ENCODE data around the gene ZNF428. TPM values are rescaled to one million over a fixed set of nuclear protein-coding genes. Genes with fewer than 3 reads are reported as not detected.

Gene ZNF428
- total RNA-seq, 1 donor from 2014 or later: 32.3 TPM

- intact Hi-C loops (cut with micrococcal nuclease): no loop called here
- peak overlapping the region; percentile 99 for H3K27ac ChIP-seq (replicated peaks)
- DNase-seq: no peak
- no peaks in the 10 kb centered on the region for H3K9me3 ChIP-seq (replicated peaks)
- no peaks in the 10 kb centered on the region for H3K27me3 ChIP-seq (ENCODE audit: low read depth)
- H3K4me1 ChIP-seq: peaks cover 47% of the 10 kb centered on the region
- peak; percentile 52 for TF ChIP-seq CTCF (IDR thresholded peaks at IDR 0.05; ENCODE audit: borderline replicate concordance)
- peak overlapping the region; percentile 82 for H3K4me3 ChIP-seq
- H3K36me3 ChIP-seq: peaks cover 58% of the 10 kb centered on the region
Measured at GRCh38 chr19:43594710-43595604, 24.5 kb downstream of the ZNF428 start.

- Histone ChIP-seq H3K9me3 (replicated peaks) (no peaks in the 10 kb centered on the region), H3K27ac (replicated peaks) (peak overlapping the region; percentile 99), H3K27me3 (ENCODE audit: low read depth) (no peaks in the 10 kb centered on the region), H3K4me1 (peaks cover 47% of the 10 kb centered on the region), H3K36me3 (peaks cover 55% of the 10 kb centered on the region), H3K4me3 (peak overlapping the region; percentile 82)
- DNase-seq: no peak
- TF ChIP-seq CTCF (IDR thresholded peaks at IDR 0.05; ENCODE audit: borderline replicate concordance): no peak
- intact Hi-C loops (cut with micrococcal nuclease): no loop called here
Measured at GRCh38 chr19:43594081-43594697, 25.2 kb downstream of the ZNF428 start.

GRCh38 chr19:43592800-43593350 is 26.6 kb downstream of the ZNF428 start:
- no peak overlapping the region for H3K4me3 ChIP-seq
- H3K27me3 ChIP-seq (ENCODE audit: low read depth): no peaks in the 10 kb centered on the region
- DNase-seq: no peak
- peaks cover 42% of the 10 kb centered on the region for H3K4me1 ChIP-seq
- TF ChIP-seq CTCF (IDR thresholded peaks at IDR 0.05; ENCODE audit: borderline replicate concordance): no peak
- intact Hi-C loops (cut with micrococcal nuclease): no loop called here
- peaks cover 54% of the 10 kb centered on the region for H3K36me3 ChIP-seq
- H3K9me3 ChIP-seq (replicated peaks): no peaks in the 10 kb centered on the region
- no peak overlapping the region for H3K27ac ChIP-seq (replicated peaks)

- no peak for DNase-seq
- no peak for TF ChIP-seq CTCF (IDR thresholded peaks at IDR 0.05; ENCODE audit: borderline replicate concordance)
- no peak overlapping the region for H3K4me3 ChIP-seq
- no peaks in the 10 kb centered on the region for H3K9me3 ChIP-seq (replicated peaks)
- H3K27me3 ChIP-seq (ENCODE audit: low read depth): no peaks in the 10 kb centered on the region
- H3K36me3 ChIP-seq: peaks cover 54% of the 10 kb centered on the region
- peaks cover 35% of the 10 kb centered on the region for H3K4me1 ChIP-seq
- H3K27ac ChIP-seq (replicated peaks): no peak overlapping the region
- intact Hi-C loops (cut with micrococcal nuclease): no loop called here
Measured at GRCh38 chr19:43591904-43592772, 27.3 kb downstream of the ZNF428 start.

- Histone ChIP-seq H3K27ac (replicated peaks) (no peak overlapping the region), H3K4me1 (peaks cover 17% of the 10 kb centered on the region), H3K9me3 (replicated peaks) (no peaks in the 10 kb centered on the region), H3K4me3 (no peak overlapping the region), H3K36me3 (peaks cover 59% of the 10 kb centered on the region), H3K27me3 (ENCODE audit: low read depth) (no peaks in the 10 kb centered on the region)
- no peak for DNase-seq
- TF ChIP-seq CTCF (IDR thresholded peaks at IDR 0.05; ENCODE audit: borderline replicate concordance): no peak
- intact Hi-C loops (cut with micrococcal nuclease): no loop called here
Measured at GRCh38 chr19:43589678-43590077, 29.8 kb downstream of the ZNF428 start.

All from left ventricle myocardium inferior (tissue), 1 donor.